PC-3 (cell line): ENCODE data around the gene SCIN. TPM values are rescaled to one million over a fixed set of nuclear protein-coding genes. Genes with fewer than 3 reads are reported as not detected.
"Not testable (repeated sequence)": the region's sequence is repeated elsewhere in the genome, so short reads cannot be mapped to it uniquely, and the experiment has no call there.

Experiments used
- ATAC-seq: fragments of 200-7000 bp; cut with Tn5 transposase; 2 replicates; pipeline ENCODE4 v1.9.1; 2020; ENCODE audit warnings: mild to moderate bottlenecking, moderate library complexity
- BruUV-seq: library from RNA; stranded (reverse); fragments of 400-500 nt; replicated peaks from 2 replicates; lab custom pipeline; 2021; lab: Mats Ljungman, UMichigan
- CTCF ChIA-PET: fragments of 300-600 bp; sonication (Branson Sonifier 250); formaldehyde crosslinking; loops from one replicate; lab custom pipeline; 2022; ENCODE audit warnings: antibody characterized with exemption; lab: Charles Lee
- POLR2A ChIA-PET: fragments of 300-600 bp; sonication (Branson Sonifier 250); formaldehyde crosslinking; loops from one replicate; lab custom pipeline; 2022; ENCODE audit warnings: antibody characterized with exemption; ENCODE audit not compliant: unreplicated experiment; lab: Charles Lee
- DNase-seq: peaks from one replicate; pipeline ENCODE4 v3.0.0-alpha.2; 2015
- H2AFZ ChIP-seq: fragments of 300-600 bp; sonication (generic); 2 replicates; pipeline ENCODE4 v1.6.0; 2016; ENCODE audit warnings: antibody characterized with exemption, low read length
- H3F3A ChIP-seq: fragments of 300-600 bp; sonication (generic); one replicate; pipeline ENCODE4 v1.6.0; 2017; ENCODE audit warnings: antibody characterized with exemption, low read length, control low read depth, mild to moderate bottlenecking; ENCODE audit not compliant: unreplicated experiment
- H3K27ac ChIP-seq: fragments of 300-600 bp; sonication (generic); 2 replicates; pipeline ENCODE4 v1.5.1; 2016; ENCODE audit warnings: mild to moderate bottlenecking, low read length
- H3K27me3 ChIP-seq: fragments of 300-600 bp; sonication (generic); 2 replicates; pipeline ENCODE4 v1.6.1; 2016; ENCODE audit warnings: low read length, mixed read lengths
- H3K36me3 ChIP-seq: fragments of 300-600 bp; sonication (generic); 2 replicates; pipeline ENCODE4 v1.6.1; 2016; ENCODE audit warnings: low read depth, mixed run types, low read length, mixed read lengths
- H3K4me1 ChIP-seq: fragments of 300-600 bp; sonication (generic); 2 replicates; pipeline ENCODE4 v1.5.1; 2016; ENCODE audit warnings: low read length; ENCODE audit not compliant: insufficient read depth
- H3K4me2 ChIP-seq: fragments of 300-600 bp; sonication (generic); 2 replicates; pipeline ENCODE4 v1.6.0; 2016; ENCODE audit warnings: low read length
- H3K4me3 ChIP-seq: fragments of 300-600 bp; sonication (generic); 2 replicates; pipeline ENCODE4 v1.5.1; 2016; ENCODE audit warnings: mild to moderate bottlenecking, low read length, mixed read lengths
- H3K79me2 ChIP-seq: fragments of 300-600 bp; sonication (generic); 2 replicates; pipeline ENCODE4 v1.6.1; 2017; ENCODE audit warnings: low read length, mixed read lengths
- H3K9ac ChIP-seq: fragments of 300-600 bp; sonication (generic); 2 replicates; pipeline ENCODE4 v1.6.0; 2016; ENCODE audit warnings: mild to moderate bottlenecking, low read length
- H3K9me2 ChIP-seq: fragments of 300-600 bp; sonication (generic); replicated peaks from 2 replicates; pipeline ENCODE4 v1.6.1; 2016; ENCODE audit warnings: mixed run types, low read length, mixed read lengths
- H3K9me3 ChIP-seq: fragments of 300-600 bp; sonication (generic); 2 replicates; pipeline ENCODE4 v1.6.1; 2016; ENCODE audit warnings: low read length, mixed read lengths
- H4K20me1 ChIP-seq: fragments of 300-600 bp; sonication (generic); 2 replicates; pipeline ENCODE4 v1.6.1; 2016; ENCODE audit warnings: low read length, mixed read lengths
- EZH2 ChIP-seq: fragments of 300-600 bp; sonication (generic); IDR thresholded peaks from one replicate; pipeline ENCODE4 v1.6.1; 2017; ENCODE audit warnings: antibody characterized with exemption, mild to moderate bottlenecking, low read length; ENCODE audit not compliant: unreplicated experiment
- EZH2phosphoT487 ChIP-seq: fragments of 300-600 bp; sonication (generic); IDR thresholded peaks from 2 replicates; pipeline ENCODE4 v1.6.1; 2018; ENCODE audit warnings: mild to moderate bottlenecking, antibody characterized with exemption, low read length, borderline replicate concordance
- intact Hi-C: fragments of 100-400 bp; cut with micrococcal nuclease; formaldehyde crosslinking; loops from 2 replicates; pipeline ENCODE4 v1.9.0; 2023
- total RNA-seq: library from RNA; depleted of rRNA; stranded (reverse); fragments of >200 nt; gene quantifications from 2 replicates; pipeline ENCODE4 v1.2.3, GENCODE V29; 2014
- TF ChIP-seq, protein P1 (sequence below): fragments of 300-600 bp; sonication (generic); conservative IDR thresholded peaks from 2 replicates; pipeline ENCODE4 v1.5.1; 2017; ENCODE audit warnings: antibody characterized with exemption, low read depth, mild to moderate bottlenecking, low read length

The SCIN gene
- total RNA-seq, 1 experiment from 2014 or later = 0.91 TPM

DNA sequence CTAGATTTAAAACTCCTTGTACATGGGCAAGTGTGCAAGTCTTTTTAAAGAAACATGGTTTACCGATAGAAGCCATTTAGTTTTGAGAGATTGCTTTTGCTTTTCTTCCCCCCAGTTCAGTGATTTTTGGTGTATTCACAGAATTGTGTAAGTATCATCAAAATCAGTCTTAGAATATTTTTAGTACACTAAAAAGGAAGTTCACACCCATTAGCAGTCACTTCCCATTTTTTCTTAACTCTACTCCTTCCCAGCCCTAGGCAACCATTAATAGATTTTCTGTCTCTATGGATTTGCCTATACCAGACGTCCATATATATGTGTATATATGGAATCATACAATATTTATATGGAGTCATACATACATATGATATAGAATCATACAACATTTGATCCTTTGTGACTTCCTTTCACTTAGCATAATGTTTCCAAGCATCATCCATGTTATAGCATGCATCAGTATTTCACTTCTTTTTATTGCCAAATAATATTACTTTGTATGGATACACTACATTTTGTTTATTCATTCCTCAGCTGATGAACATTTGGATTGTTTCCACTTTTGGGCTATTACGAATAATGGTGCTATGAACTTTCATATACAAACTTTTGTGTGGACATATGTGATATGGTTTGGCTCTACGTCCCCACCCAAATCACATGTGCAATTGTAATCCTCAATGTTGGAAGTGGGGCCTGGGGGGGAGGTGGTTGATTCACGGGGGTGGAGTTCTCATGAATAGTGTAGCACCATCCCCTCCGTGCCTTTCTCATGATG lies 100.4 kb downstream of the SCIN start:
- no peak for TF ChIP-seq EZH2phosphoT487
- no peak for TF ChIP-seq EZH2
- TF ChIP-seq, protein P1, sequence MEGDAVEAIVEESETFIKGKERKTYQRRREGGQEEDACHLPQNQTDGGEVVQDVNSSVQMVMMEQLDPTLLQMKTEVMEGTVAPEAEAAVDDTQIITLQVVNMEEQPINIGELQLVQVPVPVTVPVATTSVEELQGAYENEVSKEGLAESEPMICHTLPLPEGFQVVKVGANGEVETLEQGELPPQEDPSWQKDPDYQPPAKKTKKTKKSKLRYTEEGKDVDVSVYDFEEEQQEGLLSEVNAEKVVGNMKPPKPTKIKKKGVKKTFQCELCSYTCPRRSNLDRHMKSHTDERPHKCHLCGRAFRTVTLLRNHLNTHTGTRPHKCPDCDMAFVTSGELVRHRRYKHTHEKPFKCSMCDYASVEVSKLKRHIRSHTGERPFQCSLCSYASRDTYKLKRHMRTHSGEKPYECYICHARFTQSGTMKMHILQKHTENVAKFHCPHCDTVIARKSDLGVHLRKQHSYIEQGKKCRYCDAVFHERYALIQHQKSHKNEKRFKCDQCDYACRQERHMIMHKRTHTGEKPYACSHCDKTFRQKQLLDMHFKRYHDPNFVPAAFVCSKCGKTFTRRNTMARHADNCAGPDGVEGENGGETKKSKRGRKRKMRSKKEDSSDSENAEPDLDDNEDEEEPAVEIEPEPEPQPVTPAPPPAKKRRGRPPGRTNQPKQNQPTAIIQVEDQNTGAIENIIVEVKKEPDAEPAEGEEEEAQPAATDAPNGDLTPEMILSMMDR = no peak
- Histone ChIP-seq H3K27ac (no peak overlapping the region), H3K4me3 (no peak overlapping the region), H3K9ac (no peak overlapping the region), H3K27me3 (no peaks in the 10 kb centered on the region), H3K4me1 (peaks cover 17% of the 10 kb centered on the region), H4K20me1 (no peaks in the 10 kb centered on the region), H3K9me3 (no peaks in the 10 kb centered on the region), H3F3A (no peaks in the 10 kb centered on the region), H3K36me3 (no peaks in the 10 kb centered on the region), H3K4me2 (no peak overlapping the region), H3K79me2 (no peaks in the 10 kb centered on the region), H2AFZ (no peak overlapping the region), H3K9me2 (no peaks in the 10 kb centered on the region)
- intact Hi-C loops = no loop called here
- POLR2A ChIA-PET = no interaction called here
- ATAC-seq (no peak), DNase-seq (no peak)
- BruUV-seq = no TSS peak
- CTCF ChIA-PET = no interaction called here

DNA sequence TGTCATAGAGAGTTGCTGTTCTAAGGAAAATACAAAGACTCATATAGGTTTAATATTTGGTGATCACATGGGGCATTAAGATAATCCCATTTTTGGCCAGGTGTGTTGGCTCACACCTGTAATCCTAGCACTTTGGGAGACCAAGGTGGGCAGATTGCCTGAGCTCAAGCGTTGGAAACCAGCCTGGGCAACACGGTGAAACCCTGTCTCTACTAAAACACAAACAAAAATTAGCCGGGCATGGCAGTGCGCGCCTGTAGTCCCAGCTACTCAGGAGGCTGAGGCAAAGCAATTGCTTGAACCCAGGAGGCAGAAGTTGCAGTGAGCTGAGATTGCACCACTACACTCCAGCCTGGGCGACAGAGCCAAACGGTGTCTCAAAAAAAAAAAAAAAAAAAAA lies 102.9 kb downstream of the SCIN start:
- ATAC-seq, H3K9ac ChIP-seq, H3K4me2 ChIP-seq, intact Hi-C loops, H3K9me3 ChIP-seq, CTCF ChIA-PET, H3K4me1 ChIP-seq, H2AFZ ChIP-seq, POLR2A ChIA-PET, DNase-seq, H3K27me3 ChIP-seq, H3K79me2 ChIP-seq, BruUV-seq, H3K27ac ChIP-seq, H3K4me3 ChIP-seq, H3K9me2 ChIP-seq, H3F3A ChIP-seq, H3K36me3 ChIP-seq, H4K20me1 ChIP-seq: not testable (repeated sequence)

GRCh38 chr7:12674053-12674452 lies 103.5 kb downstream of the SCIN start:
- Histone ChIP-seq H3K9me2 (no peaks in the 10 kb centered on the region), H3K4me1 (peaks cover 10% of the 10 kb centered on the region), H3K27ac (no peak overlapping the region), H4K20me1 (no peaks in the 10 kb centered on the region), H3K36me3 (no peaks in the 10 kb centered on the region), H3K4me2 (peak overlapping the region; percentile 16; the same call in 1 of the 2 replicates), H3K9ac (no peak overlapping the region), H2AFZ (no peak overlapping the region), H3K27me3 (no peaks in the 10 kb centered on the region), H3F3A (no peaks in the 10 kb centered on the region), H3K9me3 (no peaks in the 10 kb centered on the region), H3K4me3 (no peak overlapping the region), H3K79me2 (no peaks in the 10 kb centered on the region)
- TF ChIP-seq, protein P1 = no peak
- TF ChIP-seq EZH2phosphoT487 = no peak
- no peak for TF ChIP-seq EZH2
- intact Hi-C loops = no loop called here
- ChIA-PET POLR2A (no interaction called here), CTCF (interaction anchor here (0.7 kb wide), 1 partner anchor 1462 kb away, joined by 6 read pairs; no protein-coding TSS in a partner anchor)
- DNase-seq (peak; percentile 70), ATAC-seq (peak; percentile 53)
- BruUV-seq = no TSS peak
